ENCODE data around the gene NME7. TPM values are rescaled to one million over a fixed set of nuclear protein-coding genes. Genes with fewer than 3 reads are reported as not detected.
A peak's percentile ranks its signal among the peaks of the same experiment; 100 is the strongest.
"Not testable (repeated sequence)": the region's sequence is repeated elsewhere in the genome, so short reads cannot be mapped to it uniquely, and the experiment has no call there.

NME7 gene
- total RNA-seq, 4 donors from 2014 or later = 14.1 to 42.6 (median 25.0) TPM

- TF ChIP-seq CTCF (IDR thresholded peaks at IDR 0.05) = no peak
- TF ChIP-seq POLR2A (IDR thresholded peaks at IDR 0.05) = no peak
- intact Hi-C loops (cut with DNase I; ENCODE audit: low total_unique reads) = no loop called here
- Histone ChIP-seq H3K4me3 (no peak overlapping the region), H3K36me3 (no peaks in the 10 kb centered on the region), H3K9me3 (no peaks in the 10 kb centered on the region), H3K27ac (no peak overlapping the region), H3K4me1 (no peaks in the 10 kb centered on the region), H3K27me3 (no peaks in the 10 kb centered on the region)
- DNase-seq = no peak
These were observed 80.3 kb downstream of the NME7 start for GRCh38 chr1:169287280-169287679.

GRCh38 chr1:169281562-169281961, 86.0 kb downstream of the NME7 start:
- H3K9me3 ChIP-seq; H3K27me3 ChIP-seq; H3K27ac ChIP-seq; DNase-seq; intact Hi-C loops (cut with DNase I; ENCODE audit: low total_unique reads); H3K4me1 ChIP-seq; H3K4me3 ChIP-seq; H3K36me3 ChIP-seq: not testable (repeated sequence)

- Histone ChIP-seq H3K27me3 (no peaks in the 10 kb centered on the region), H3K36me3 (no peaks in the 10 kb centered on the region), H3K27ac (peak overlapping the region; percentile 63 to 71), H3K9me3 (no peaks in the 10 kb centered on the region), H3K4me1 (peaks cover 0 to 9% of the 10 kb centered on the region in 2 donors), H3K4me3 (no peak overlapping the region)
- TF ChIP-seq CTCF (IDR thresholded peaks at IDR 0.05) (peak in 2 of 4 experiments; percentile 19 to 28), POLR2A (IDR thresholded peaks at IDR 0.05) (no peak)
- no peak for DNase-seq
- intact Hi-C loops (cut with DNase I; ENCODE audit: low total_unique reads) = no loop called here
These were observed 96.5 kb downstream of the NME7 start for GRCh38 chr1:169271098-169271497.

DNA sequence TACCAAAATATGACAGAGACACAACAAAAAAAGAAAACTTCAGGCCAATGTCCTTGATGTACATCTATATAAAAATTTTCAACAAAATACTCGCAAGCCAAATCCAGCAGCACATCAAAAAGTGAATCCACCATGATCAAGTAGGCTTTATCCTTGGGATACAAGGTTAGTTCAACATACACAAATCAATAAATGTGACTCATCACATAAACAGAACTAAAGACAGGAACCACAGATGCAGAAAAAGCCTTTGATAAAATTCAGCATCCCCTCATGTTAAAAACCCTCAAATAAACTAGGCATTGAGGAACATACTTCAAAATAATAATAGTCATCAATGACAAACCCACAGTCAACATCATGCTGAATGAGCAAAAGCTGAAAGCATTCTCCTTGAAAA, 101.5 kb downstream of the NME7 start:
- Histone ChIP-seq H3K4me3 (no peak overlapping the region), H3K36me3 (no peaks in the 10 kb centered on the region), H3K27ac (no peak overlapping the region), H3K4me1 (peaks cover 0 to 9% of the 10 kb centered on the region in 2 donors), H3K27me3 (no peaks in the 10 kb centered on the region), H3K9me3 (peaks cover 0 to 6% of the 10 kb centered on the region in 2 donors)
- DNase-seq = no peak
- TF ChIP-seq CTCF (IDR thresholded peaks at IDR 0.05) (no peak), POLR2A (IDR thresholded peaks at IDR 0.05) (no peak)
- intact Hi-C loops (cut with DNase I; ENCODE audit: low total_unique reads) = no loop called here

- Histone ChIP-seq H3K4me1 (no peaks in the 10 kb centered on the region), H3K27ac (no peak overlapping the region), H3K36me3 (no peaks in the 10 kb centered on the region), H3K9me3 (peaks cover 0 to 6% of the 10 kb centered on the region in 2 donors), H3K27me3 (no peaks in the 10 kb centered on the region), H3K4me3 (no peak overlapping the region)
- no peak for DNase-seq
- intact Hi-C loops (cut with DNase I; ENCODE audit: low total_unique reads) = no loop called here
- no peak for TF ChIP-seq CTCF (IDR thresholded peaks at IDR 0.05)
- TF ChIP-seq POLR2A (IDR thresholded peaks at IDR 0.05) = no peak
These were observed 104.5 kb downstream of the NME7 start for GRCh38 chr1:169263059-169263458.

DNA sequence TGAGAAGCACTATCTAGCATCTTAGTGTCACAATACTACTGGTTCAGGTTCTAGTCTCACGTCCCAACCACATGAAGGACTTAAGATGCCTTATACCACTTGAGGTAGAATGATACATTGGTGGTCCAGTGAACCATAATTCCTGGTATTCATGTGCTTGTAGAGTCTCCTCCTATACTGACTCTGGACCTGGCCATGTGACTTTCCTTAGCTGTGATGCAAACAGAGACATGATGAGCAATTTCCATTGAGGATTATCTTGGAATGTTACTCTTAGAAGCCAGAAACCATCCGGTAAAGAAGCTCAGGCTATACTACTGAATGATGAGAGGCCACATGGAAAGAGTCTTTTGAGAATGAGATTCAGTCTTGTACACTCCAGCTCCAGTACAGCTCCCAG, 105.7 kb downstream of the NME7 start:
- no peaks in the 10 kb centered on the region for H3K27me3 ChIP-seq
- no peak for DNase-seq
- intact Hi-C loops (cut with DNase I; ENCODE audit: low total_unique reads) = no loop called here
- H3K36me3 ChIP-seq = no peaks in the 10 kb centered on the region
- H3K4me3 ChIP-seq = no peak overlapping the region
- no peaks in the 10 kb centered on the region for H3K4me1 ChIP-seq
- TF ChIP-seq POLR2A (IDR thresholded peaks at IDR 0.05) (no peak), CTCF (IDR thresholded peaks at IDR 0.05) (no peak)
- no peak overlapping the region for H3K27ac ChIP-seq
- H3K9me3 ChIP-seq = peaks cover 0 to 6% of the 10 kb centered on the region in 2 donors
